Fibroblast of villous mesenchyme (primary cell): ENCODE data around the gene MYBPHL. TPM values are rescaled to one million over a fixed set of nuclear protein-coding genes. Genes with fewer than 3 reads are reported as not detected.

Experiments used
- DNase-seq: peaks from one replicate; pipeline ENCODE4 v3.0.0-alpha.2; 2010; ENCODE audit warnings: low read depth
- H3K4me3 ChIP-seq: 2 replicates; pipeline ENCODE4 v1.5.1; 2011; ENCODE audit warnings: low read depth, mild to moderate bottlenecking, low read length
- total RNA-seq: library from RNA; depleted of rRNA; stranded (reverse); fragments of >200 nt; gene quantifications from 2 replicates; pipeline ENCODE4 v1.2.3, GENCODE V29; 2012
- TF ChIP-seq, protein P1 (sequence below): IDR thresholded peaks from 2 replicates; pipeline ENCODE4 v1.5.1; 2012; ENCODE audit warnings: low read depth, mild to moderate bottlenecking, low read length; ENCODE audit not compliant: insufficient read depth

Gene MYBPHL
- total RNA-seq, 1 donor = not detected

DNA sequence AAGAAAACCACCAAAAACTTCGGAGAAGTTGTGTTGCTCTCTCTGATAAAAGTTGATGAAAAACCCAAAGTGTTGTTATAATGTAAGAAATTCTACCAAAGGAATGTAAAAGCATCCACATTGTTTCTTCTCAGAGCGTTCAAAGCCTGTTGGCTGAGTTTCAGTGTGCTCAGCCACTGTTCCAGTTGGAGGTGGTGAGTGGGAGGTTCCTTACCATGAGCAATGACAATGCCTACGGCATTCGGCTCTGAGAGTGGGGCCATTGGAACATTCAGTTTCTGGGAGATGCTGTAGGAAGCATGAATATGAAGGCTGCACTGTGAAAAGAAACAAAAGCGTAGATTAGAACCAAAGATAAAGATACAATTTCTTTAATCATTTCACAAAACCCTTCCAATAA, 20.5 kb upstream of the MYBPHL start:
- TF ChIP-seq, protein P1, sequence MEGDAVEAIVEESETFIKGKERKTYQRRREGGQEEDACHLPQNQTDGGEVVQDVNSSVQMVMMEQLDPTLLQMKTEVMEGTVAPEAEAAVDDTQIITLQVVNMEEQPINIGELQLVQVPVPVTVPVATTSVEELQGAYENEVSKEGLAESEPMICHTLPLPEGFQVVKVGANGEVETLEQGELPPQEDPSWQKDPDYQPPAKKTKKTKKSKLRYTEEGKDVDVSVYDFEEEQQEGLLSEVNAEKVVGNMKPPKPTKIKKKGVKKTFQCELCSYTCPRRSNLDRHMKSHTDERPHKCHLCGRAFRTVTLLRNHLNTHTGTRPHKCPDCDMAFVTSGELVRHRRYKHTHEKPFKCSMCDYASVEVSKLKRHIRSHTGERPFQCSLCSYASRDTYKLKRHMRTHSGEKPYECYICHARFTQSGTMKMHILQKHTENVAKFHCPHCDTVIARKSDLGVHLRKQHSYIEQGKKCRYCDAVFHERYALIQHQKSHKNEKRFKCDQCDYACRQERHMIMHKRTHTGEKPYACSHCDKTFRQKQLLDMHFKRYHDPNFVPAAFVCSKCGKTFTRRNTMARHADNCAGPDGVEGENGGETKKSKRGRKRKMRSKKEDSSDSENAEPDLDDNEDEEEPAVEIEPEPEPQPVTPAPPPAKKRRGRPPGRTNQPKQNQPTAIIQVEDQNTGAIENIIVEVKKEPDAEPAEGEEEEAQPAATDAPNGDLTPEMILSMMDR = no peak
- no peak for DNase-seq
- no peak overlapping the region for H3K4me3 ChIP-seq

DNA sequence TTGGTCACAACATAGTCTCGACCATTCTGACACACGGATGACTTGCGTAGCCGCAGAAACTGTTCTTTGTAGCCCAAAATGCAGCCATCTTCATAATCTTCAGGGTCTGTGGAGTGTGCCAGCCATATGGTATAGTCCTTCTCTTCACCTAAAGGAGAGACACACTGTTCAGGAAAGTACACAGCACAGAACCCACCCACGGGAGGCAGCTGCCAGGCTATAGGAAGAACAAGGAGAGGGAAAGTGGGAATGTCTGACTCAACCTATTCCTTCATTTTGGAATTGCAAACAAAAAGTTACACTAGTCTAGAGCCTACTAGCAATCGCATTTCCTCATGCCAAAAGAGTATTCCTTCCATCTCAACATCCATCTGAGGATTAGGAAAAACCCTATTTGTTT, 16.2 kb upstream of the MYBPHL start:
- no peak overlapping the region for H3K4me3 ChIP-seq
- DNase-seq = no peak
- TF ChIP-seq, protein P1 = no peak

DNA sequence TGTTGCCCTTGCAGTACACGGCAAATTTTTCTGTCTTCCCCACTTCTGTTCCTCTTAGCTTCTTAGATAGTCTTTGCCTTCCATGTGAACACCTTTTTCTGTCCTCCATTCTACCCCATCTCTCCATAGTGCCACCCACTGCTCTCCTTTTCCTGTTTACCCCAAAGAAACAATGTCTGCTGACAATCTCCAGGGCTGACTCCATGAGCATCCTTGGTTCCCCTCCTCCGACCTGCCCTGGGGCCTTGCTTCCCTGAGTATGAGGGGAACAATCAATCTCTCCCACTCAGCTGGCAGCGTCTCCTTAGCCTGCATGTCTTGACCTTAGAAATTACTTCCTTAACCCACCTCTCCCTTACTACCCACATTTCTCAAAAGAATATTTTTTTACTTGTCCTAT, 12.3 kb upstream of the MYBPHL start:
- TF ChIP-seq, protein P1 = no peak
- DNase-seq = no peak
- no peak overlapping the region for H3K4me3 ChIP-seq

DNA sequence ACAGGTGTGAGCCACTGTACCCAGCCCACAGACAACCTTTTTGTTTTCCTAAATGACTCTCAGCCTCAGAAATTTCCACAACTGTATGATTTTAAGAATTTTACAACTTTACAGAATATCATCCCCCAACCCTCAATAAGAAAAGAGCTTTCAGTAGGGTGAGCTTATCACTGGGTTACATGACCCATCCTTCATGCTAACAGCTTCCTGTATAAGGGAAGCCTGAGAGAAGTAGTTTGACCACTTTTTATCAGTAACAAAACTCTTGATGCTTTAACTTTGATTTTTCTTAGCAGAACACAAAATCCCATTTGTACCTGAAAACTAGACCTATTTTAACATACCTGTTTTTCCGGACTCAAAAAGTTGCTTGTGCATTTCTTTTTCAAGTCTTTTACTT, 9.7 kb upstream of the MYBPHL start:
- TF ChIP-seq, protein P1 = no peak
- no peak for DNase-seq
- no peak overlapping the region for H3K4me3 ChIP-seq

DNA sequence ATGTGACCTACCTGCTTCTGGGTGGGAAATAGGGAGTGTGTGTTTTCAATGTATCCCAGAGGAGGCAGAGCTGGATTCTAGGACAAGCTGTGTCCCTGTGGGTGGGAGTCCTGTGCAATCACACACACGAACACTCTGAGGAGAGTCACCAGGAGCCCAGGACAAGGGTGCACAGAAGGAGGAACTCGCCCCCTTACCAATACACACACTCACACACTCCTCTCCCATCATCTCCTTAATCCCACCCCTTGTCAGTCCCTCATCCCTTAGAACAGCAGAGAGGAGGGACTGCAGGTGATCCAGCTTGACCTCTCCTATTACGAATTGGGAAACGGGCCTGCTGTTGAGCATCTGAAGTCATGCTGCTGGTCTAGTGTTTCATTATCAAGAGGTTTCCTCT, 8.5 kb upstream of the MYBPHL start:
- no peak for DNase-seq
- TF ChIP-seq, protein P1 = no peak
- H3K4me3 ChIP-seq = no peak overlapping the region

DNA sequence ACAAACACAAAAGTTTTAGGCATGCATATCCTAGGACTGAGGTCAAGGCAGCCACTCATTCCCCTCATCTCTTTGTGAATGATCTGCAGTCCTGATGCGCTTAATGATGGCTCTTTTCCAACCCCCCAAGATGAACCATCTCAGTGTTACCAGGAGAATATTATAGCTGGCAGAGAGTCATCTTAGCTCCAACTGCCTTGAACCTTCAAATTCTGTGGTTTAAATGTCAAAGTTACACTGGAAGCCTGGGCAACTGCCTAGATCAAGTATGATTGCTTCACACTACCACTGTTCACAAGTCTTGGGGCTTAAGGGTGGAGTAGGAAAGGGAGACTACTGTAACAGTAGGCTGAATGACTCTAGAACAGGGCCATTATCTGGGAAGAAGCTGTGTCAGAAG, 8.0 kb upstream of the MYBPHL start:
- TF ChIP-seq, protein P1 = no peak
- no peak for DNase-seq
- H3K4me3 ChIP-seq = no peak overlapping the region

DNA sequence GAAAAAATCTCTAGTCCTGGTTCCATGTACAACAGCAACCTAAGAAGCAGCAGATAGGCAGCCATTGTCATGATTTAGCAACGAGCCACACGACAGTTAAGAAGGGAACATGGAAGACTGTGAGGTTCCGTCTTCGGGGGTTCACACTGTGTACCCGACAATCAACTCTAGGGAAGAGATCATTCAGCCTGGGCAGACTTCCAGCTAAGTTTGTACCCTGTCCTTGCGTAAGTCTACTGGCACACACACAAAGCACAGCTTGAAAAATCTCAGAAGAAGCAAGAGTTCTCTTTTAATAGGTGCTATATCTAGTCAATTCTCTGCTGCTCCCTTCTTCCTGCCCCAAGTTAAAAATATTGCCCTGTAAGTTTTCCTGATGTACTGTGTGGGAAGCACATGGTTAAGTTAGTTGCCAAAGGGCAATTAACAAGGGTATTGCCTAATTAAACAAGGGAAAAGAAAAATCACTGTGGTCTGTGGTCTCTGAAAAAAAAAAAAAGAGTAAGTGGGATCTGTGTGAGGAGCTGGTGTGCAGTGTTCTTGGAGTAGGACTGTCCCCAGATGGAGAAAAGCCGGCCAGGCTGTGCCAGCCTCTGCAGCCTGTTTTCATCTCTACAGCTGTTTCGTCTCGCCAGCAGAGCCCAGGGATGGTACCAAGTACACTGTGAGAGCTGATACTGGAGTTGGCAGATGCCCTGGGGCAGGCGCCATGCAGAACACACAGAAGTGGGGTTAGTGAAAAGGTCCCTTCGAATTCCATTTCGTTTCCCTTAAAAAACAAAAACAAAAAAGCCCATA, 6.4 kb upstream of the MYBPHL start:
- TF ChIP-seq, protein P1 = no peak
- no peak for DNase-seq
- H3K4me3 ChIP-seq = no peak overlapping the region
